ENCODE data around the gene RTRAF. TPM values are rescaled to one million over a fixed set of nuclear protein-coding genes. Genes with fewer than 3 reads are reported as not detected.

Gene RTRAF
- total RNA-seq, 1 donor from 2014 or later: 247 TPM

GRCh38 chr14:52018252-52018651 is 28.9 kb downstream of the RTRAF start:
- Mint-ChIP-seq H3K4me3 (ENCODE audit: low read depth) (no peak overlapping the region), H3K36me3 (ENCODE audit: insufficient read depth) (no peaks in the 10 kb centered on the region), H3K27ac (no peak overlapping the region), H3K27me3 (peaks cover 7% of the 10 kb centered on the region), H3K9me3 (ENCODE audit: low read depth) (no peaks in the 10 kb centered on the region), H3K4me1 (ENCODE audit: low read depth) (peaks cover 6% of the 10 kb centered on the region)
- no peak for DNase-seq (ENCODE audit: low spot score, unreplicated experiment)
- TF ChIP-seq CTCF (IDR thresholded peaks at IDR 0.05; ENCODE audit: unreplicated experiment): no peak

- Mint-ChIP-seq H3K27ac (no peak overlapping the region), H3K36me3 (ENCODE audit: insufficient read depth) (no peaks in the 10 kb centered on the region), H3K27me3 (peaks cover 7% of the 10 kb centered on the region), H3K4me3 (ENCODE audit: low read depth) (no peak overlapping the region), H3K9me3 (ENCODE audit: low read depth) (no peaks in the 10 kb centered on the region), H3K4me1 (ENCODE audit: low read depth) (peaks cover 6% of the 10 kb centered on the region)
- no peak for DNase-seq (ENCODE audit: low spot score, unreplicated experiment)
- no peak for TF ChIP-seq CTCF (IDR thresholded peaks at IDR 0.05; ENCODE audit: unreplicated experiment)
Observed at GRCh38 chr14:52018970-52019369, 29.6 kb downstream of the RTRAF start.

- no peak for TF ChIP-seq CTCF (IDR thresholded peaks at IDR 0.05; ENCODE audit: unreplicated experiment)
- peaks cover 7% of the 10 kb centered on the region for H3K27me3 Mint-ChIP-seq
- DNase-seq (ENCODE audit: low spot score, unreplicated experiment): no peak
- H3K4me1 Mint-ChIP-seq (ENCODE audit: low read depth): peaks cover 4% of the 10 kb centered on the region
- H3K4me3 Mint-ChIP-seq (ENCODE audit: low read depth): no peak overlapping the region
- H3K27ac Mint-ChIP-seq: no peak overlapping the region
- peaks cover 2% of the 10 kb centered on the region for H3K9me3 Mint-ChIP-seq (ENCODE audit: low read depth)
- H3K36me3 Mint-ChIP-seq (ENCODE audit: insufficient read depth): no peaks in the 10 kb centered on the region
Observed at GRCh38 chr14:52020161-52020714, 30.9 kb downstream of the RTRAF start.

GRCh38 chr14:52020866-52021717 is 31.7 kb downstream of the RTRAF start:
- no peak for TF ChIP-seq CTCF (IDR thresholded peaks at IDR 0.05; ENCODE audit: unreplicated experiment)
- H3K4me3 Mint-ChIP-seq (ENCODE audit: low read depth): no peak overlapping the region
- no peaks in the 10 kb centered on the region for H3K36me3 Mint-ChIP-seq (ENCODE audit: insufficient read depth)
- peaks cover 4% of the 10 kb centered on the region for H3K4me1 Mint-ChIP-seq (ENCODE audit: low read depth)
- DNase-seq (ENCODE audit: low spot score, unreplicated experiment): no peak
- peaks cover 7% of the 10 kb centered on the region for H3K27me3 Mint-ChIP-seq
- peaks cover 2% of the 10 kb centered on the region for H3K9me3 Mint-ChIP-seq (ENCODE audit: low read depth)
- H3K27ac Mint-ChIP-seq: no peak overlapping the region

- no peak for TF ChIP-seq CTCF (IDR thresholded peaks at IDR 0.05; ENCODE audit: unreplicated experiment)
Observed at GRCh38 chr14:52021957-52022600, 32.7 kb downstream of the RTRAF start.

More at GRCh38 chr14:52021957-52022600, 32.7 kb downstream of the RTRAF start:
- Mint-ChIP-seq H3K9me3 (ENCODE audit: low read depth) (peaks cover 2% of the 10 kb centered on the region), H3K27me3 (peaks cover 1% of the 10 kb centered on the region), H3K4me1 (ENCODE audit: low read depth) (peaks cover 4% of the 10 kb centered on the region), H3K27ac (no peak overlapping the region), H3K36me3 (ENCODE audit: insufficient read depth) (no peaks in the 10 kb centered on the region), H3K4me3 (ENCODE audit: low read depth) (no peak overlapping the region)
- DNase-seq (ENCODE audit: low spot score, unreplicated experiment): no peak
